HepG2 (cell line): ENCODE results near the gene XAB2. TPM values are rescaled to one million over a fixed set of nuclear protein-coding genes. Genes with fewer than 3 reads are reported as not detected.

ENCODE experiments used
- GABPB1 ChIP-seq: IDR thresholded peaks from 2 replicates; pipeline ENCODE4 v1.6.1; 2016; ENCODE audit warnings: mild to moderate bottlenecking, missing genetic modification reagents, moderate library complexity, missing compliant biosample characterization
- HMGXB4 ChIP-seq, 2 experiments: sonication (generic) in 1 of 2; formaldehyde crosslinking in 1 of 2; IDR thresholded peaks; 2 replicates each; pipeline versions ENCODE4 v1.4.0 to v1.6.1; 2018 to 2020; ENCODE audit warnings: missing genetic modification reagents in 2 of 2, borderline replicate concordance in 1 of 2, low read depth in 1 of 2, mild to moderate bottlenecking in 1 of 2, missing biosample characterization in 1 of 2
- HNF4G ChIP-seq, 2 experiments: sonication (generic) in 1 of 2; formaldehyde crosslinking in 1 of 2; IDR thresholded peaks; 2 replicates each; pipeline versions ENCODE4 v1.4.0 to v1.6.1; 2011 to 2020; ENCODE audit warnings: borderline replicate concordance in 2 of 2, low read depth in 2 of 2, mild to moderate bottlenecking in 2 of 2, low read length in 1 of 2, missing genetic modification reagents in 1 of 2, moderate library complexity in 1 of 2
- KDM5B ChIP-seq: sonication (generic); formaldehyde crosslinking; IDR thresholded peaks from 2 replicates; pipeline ENCODE4 v1.4.0; 2020; ENCODE audit warnings: missing genetic modification reagents, mild to moderate bottlenecking, borderline replicate concordance
- MYC ChIP-seq: sonication (generic); formaldehyde crosslinking; IDR thresholded peaks from 2 replicates; pipeline ENCODE4 v1.9.0; 2021; ENCODE audit warnings: missing genetic modification reagents, borderline replicate concordance
- NCOA5 ChIP-seq: sonication (generic); formaldehyde crosslinking; IDR thresholded peaks from 2 replicates; pipeline ENCODE4 v1.4.0; 2020; ENCODE audit warnings: missing genetic modification reagents
- PLRG1 ChIP-seq: fragments of 450-650 bp; conservative IDR thresholded peaks from 2 replicates; pipeline ENCODE4 v1.6.1; 2016
- RXRA ChIP-seq: sonication (generic); formaldehyde crosslinking; IDR thresholded peaks from 2 replicates; pipeline ENCODE4 v1.5.1; 2020; ENCODE audit warnings: missing genetic modification reagents
- SNAPC4 ChIP-seq: sonication (generic); formaldehyde crosslinking; IDR thresholded peaks from 2 replicates; pipeline ENCODE4 v1.4.0; 2020; ENCODE audit warnings: mild to moderate bottlenecking, missing genetic modification reagents
- SYNCRIP ChIP-seq: fragments of 200-400 bp; formaldehyde crosslinking; IDR thresholded peaks from 2 replicates; pipeline ENCODE4 v1.6.1; 2018; ENCODE audit warnings: mild to moderate bottlenecking, low read depth, low read length; ENCODE audit not compliant: insufficient read depth
- ZNF281 ChIP-seq: sonication (generic); formaldehyde crosslinking; IDR thresholded peaks from 2 replicates; pipeline ENCODE4 v1.4.0; 2020; ENCODE audit warnings: missing genetic modification reagents, borderline replicate concordance
- ZNF333 ChIP-seq: sonication (generic); formaldehyde crosslinking; IDR thresholded peaks from 2 replicates; pipeline ENCODE4 v1.4.0; 2020; ENCODE audit warnings: mild to moderate bottlenecking, missing genetic modification reagents, borderline replicate concordance
- ZNF354B ChIP-seq: sonication (generic); formaldehyde crosslinking; IDR thresholded peaks from 2 replicates; pipeline ENCODE4 v1.8.0; 2022; ENCODE audit warnings: mild to moderate bottlenecking, missing genetic modification reagents
- ZNF414 ChIP-seq: sonication (generic); formaldehyde crosslinking; IDR thresholded peaks from 2 replicates; pipeline ENCODE4 v1.5.0; 2020; ENCODE audit warnings: missing genetic modification reagents
- ZNF446 ChIP-seq: sonication (generic); formaldehyde crosslinking; IDR thresholded peaks from 2 replicates; pipeline ENCODE4 v1.5.0; 2020; ENCODE audit warnings: mild to moderate bottlenecking, missing genetic modification reagents
- ZNF543 ChIP-seq: sonication (generic); formaldehyde crosslinking; IDR thresholded peaks from 2 replicates; pipeline ENCODE4 v1.4.0; 2020; ENCODE audit warnings: mild to moderate bottlenecking, missing genetic modification reagents
- ZNF780A ChIP-seq: sonication (generic); formaldehyde crosslinking; IDR thresholded peaks from 2 replicates; pipeline ENCODE4 v1.8.0; 2022; ENCODE audit warnings: mild to moderate bottlenecking, missing genetic modification reagents, moderate library complexity
- polyA plus RNA-seq, 8 experiments: library from polyadenylated mRNA; depleted of rRNA in 3 of 8; stranded (reverse) in 7 of 8; unstranded in 1 of 8; fragments of >200 nt; fragmentation: Illumina TruSeq in 4 of 8; extraction: Trizol in 4 of 8; gene quantifications; 2 replicates each; pipeline versions ENCODE4 v1.2.1 to v1.2.3, GENCODE V29; 2011 to 2016; ENCODE audit warnings: low read depth in 4 of 8, missing spikeins in 1 of 8, mixed read lengths in 1 of 8; ENCODE audit not compliant: insufficient read depth in 1 of 8
- total RNA-seq, 5 experiments: library from RNA; depleted of rRNA; stranded (reverse); fragments of >200 nt; fragmentation: Illumina TruSeq; extraction: Trizol; gene quantifications; 2 replicates each; pipeline ENCODE4 v1.2.3, GENCODE V29; 2016; ENCODE audit warnings: low read depth in 1 of 5

XAB2 gene
- total and polyA plus RNA-seq, 2 of the 13 experiments (the other 11 are each of a cell fraction or from before 2014, with no cell fraction given), result 6.2 to 23.9 TPM

GRCh38 chr19:7596211-7596937 is 33.0 kb downstream of the XAB2 start (continued):
- TF ChIP-seq SNAPC4 (CRISPR knock-in tag), result 0 out of 2 replicates have a peak, but pooled peaks have one; percentile 33
- TF ChIP-seq HNF4G (IDR thresholded peaks at IDR 0.05; ENCODE audit: borderline replicate concordance, low read depth, low read length), result peak; percentile 82
- TF ChIP-seq HNF4G (CRISPR knock-in tag; IDR thresholded peaks at IDR 0.05; ENCODE audit: borderline replicate concordance, low read depth), result peak; percentile 39; the same call in 1 of the 2 replicates
- no peak for TF ChIP-seq ZNF333 (CRISPR knock-in tag)
- peak; percentile 60 for TF ChIP-seq GABPB1 (CRISPR knock-in tag)
- peak; percentile 87 for TF ChIP-seq ZNF281 (CRISPR knock-in tag)
- no peak for TF ChIP-seq NCOA5 (CRISPR knock-in tag)
- TF ChIP-seq MYC (CRISPR knock-in tag), result 0 out of 2 replicates have a peak, but pooled peaks have one; percentile 5
- TF ChIP-seq HMGXB4 (CRISPR knock-in tag; IDR thresholded peaks at IDR 0.05; ENCODE audit: borderline replicate concordance in 1 of 2, low read depth in 1 of 2), result peak in 1 of 2 experiments; percentile 38; a peak in 2 of 4 replicates
- TF ChIP-seq ZNF780A, result no peak
- TF ChIP-seq ZNF414 (CRISPR knock-in tag), result no peak
- no peak for TF ChIP-seq ZNF543 (CRISPR knock-in tag)
- peak; percentile 62; the same call in 1 of the 2 replicates for TF ChIP-seq ZNF446 (CRISPR knock-in tag)
- TF ChIP-seq KDM5B (CRISPR knock-in tag), result 0 out of 2 replicates have a peak, but pooled peaks have one; percentile 42
- TF ChIP-seq SYNCRIP, result no peak
- no peak; the same call in 1 of the 2 replicates for TF ChIP-seq RXRA (CRISPR knock-in tag)
- TF ChIP-seq ZNF354B (CRISPR knock-in tag), result no peak
- no peak for TF ChIP-seq PLRG1
